OCI-LY3 (cell line): ENCODE measurements around the gene C4B.

Experiments
- H2AFZ ChIP-seq: fragments of 200-600, 300-600 bp; shearing (Covaris generic); 2 replicates; pipeline ENCODE4 v1.6.0; 2014; ENCODE audit warnings: antibody characterized with exemption, low read depth, low read length
- H3K27ac ChIP-seq: fragments of 200-600, 300-600 bp; sonication (generic); 2 replicates; pipeline ENCODE4 v1.5.1; 2014; ENCODE audit warnings: mild to moderate bottlenecking, low read length, moderate library complexity, mixed read lengths
- H3K27me3 ChIP-seq: fragments of 200-600, 300-600 bp; sonication (generic); 2 replicates; pipeline ENCODE4 v1.6.1; 2014; ENCODE audit warnings: low read depth, low read length, mixed read lengths
- H3K36me3 ChIP-seq: fragments of 200-600, 300-600 bp; sonication (generic); replicated peaks from 2 replicates; pipeline ENCODE3; 2014; ENCODE audit warnings: low read depth, low read length, mixed read lengths
- H3K4me1 ChIP-seq: fragments of 300-600, 200-600 bp; sonication (generic); 2 replicates; pipeline ENCODE4 v1.6.1; 2014; ENCODE audit warnings: low read length, mixed read lengths
- H3K4me2 ChIP-seq: fragments of 200-600, 300-600 bp; sonication (generic); 2 replicates; pipeline ENCODE4 v1.6.1; 2014; ENCODE audit warnings: low read length, mixed read lengths
- H3K4me3 ChIP-seq: fragments of 300-600, 200-600 bp; sonication (generic); 2 replicates; pipeline ENCODE4 v1.5.1; 2014; ENCODE audit warnings: antibody characterized with exemption, mild to moderate bottlenecking, low read length, moderate library complexity
- H3K79me2 ChIP-seq: fragments of 300-600, 200-600 bp; shearing (Covaris generic); 2 replicates; pipeline ENCODE4 v1.6.1; 2014; ENCODE audit warnings: mild to moderate bottlenecking, low read length, mixed read lengths
- H3K9ac ChIP-seq: fragments of 300-600, 200-600 bp; shearing (Covaris generic); 2 replicates; pipeline ENCODE4 v1.6.0; 2014; ENCODE audit warnings: mild to moderate bottlenecking, low read length, moderate library complexity
- H3K9me3 ChIP-seq: fragments of 200-600, 300-600 bp; shearing (Covaris generic); 2 replicates; pipeline ENCODE4 v1.6.1; 2014; ENCODE audit warnings: low read length, mixed read lengths; ENCODE audit not compliant: insufficient read depth
- H4K20me1 ChIP-seq: fragments of 200-600, 300-600 bp; sonication (generic); 2 replicates; pipeline ENCODE4 v1.6.1; 2016; ENCODE audit warnings: low read length, mixed read lengths; ENCODE audit not compliant: insufficient read depth
- EZH2phosphoT487 ChIP-seq: fragments of 200-600 bp; shearing (Covaris generic); IDR thresholded peaks from 2 replicates; pipeline ENCODE4 v1.6.1; 2018; ENCODE audit warnings: antibody characterized with exemption, mixed run types, low read depth
- TF ChIP-seq, protein P1 (sequence below): fragments of 200-600, 300-600 bp; sonication (generic); IDR thresholded peaks from 2 replicates; pipeline ENCODE4 v1.5.1; 2014; ENCODE audit warnings: antibody characterized with exemption, low read length, low read depth

C4B gene

GRCh38 chr6:32081168-32081990, 66.8 kb downstream of the C4B start:
- Histone ChIP-seq H2AFZ (no peak overlapping the region), H3K9ac (no peak overlapping the region), H3K79me2 (no peaks in the 10 kb centered on the region), H3K27me3 (peaks cover 59% of the 10 kb centered on the region), H4K20me1 (peaks cover 3% of the 10 kb centered on the region; the same call in 1 of the 2 replicates), H3K4me2 (no peak overlapping the region), H3K36me3 (no peaks in the 10 kb centered on the region), H3K9me3 (no peaks in the 10 kb centered on the region), H3K4me3 (no peak overlapping the region), H3K27ac (no peak overlapping the region), H3K4me1 (peaks cover 6% of the 10 kb centered on the region)
- TF ChIP-seq, protein P1, sequence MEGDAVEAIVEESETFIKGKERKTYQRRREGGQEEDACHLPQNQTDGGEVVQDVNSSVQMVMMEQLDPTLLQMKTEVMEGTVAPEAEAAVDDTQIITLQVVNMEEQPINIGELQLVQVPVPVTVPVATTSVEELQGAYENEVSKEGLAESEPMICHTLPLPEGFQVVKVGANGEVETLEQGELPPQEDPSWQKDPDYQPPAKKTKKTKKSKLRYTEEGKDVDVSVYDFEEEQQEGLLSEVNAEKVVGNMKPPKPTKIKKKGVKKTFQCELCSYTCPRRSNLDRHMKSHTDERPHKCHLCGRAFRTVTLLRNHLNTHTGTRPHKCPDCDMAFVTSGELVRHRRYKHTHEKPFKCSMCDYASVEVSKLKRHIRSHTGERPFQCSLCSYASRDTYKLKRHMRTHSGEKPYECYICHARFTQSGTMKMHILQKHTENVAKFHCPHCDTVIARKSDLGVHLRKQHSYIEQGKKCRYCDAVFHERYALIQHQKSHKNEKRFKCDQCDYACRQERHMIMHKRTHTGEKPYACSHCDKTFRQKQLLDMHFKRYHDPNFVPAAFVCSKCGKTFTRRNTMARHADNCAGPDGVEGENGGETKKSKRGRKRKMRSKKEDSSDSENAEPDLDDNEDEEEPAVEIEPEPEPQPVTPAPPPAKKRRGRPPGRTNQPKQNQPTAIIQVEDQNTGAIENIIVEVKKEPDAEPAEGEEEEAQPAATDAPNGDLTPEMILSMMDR: no peak
- no peak for TF ChIP-seq EZH2phosphoT487

- Histone ChIP-seq H3K9ac (no peak overlapping the region), H3K36me3 (no peaks in the 10 kb centered on the region), H3K27me3 (peaks cover 56% of the 10 kb centered on the region), H3K4me1 (peaks cover 15% of the 10 kb centered on the region), H3K27ac (no peak overlapping the region), H2AFZ (no peak overlapping the region), H3K4me3 (no peak overlapping the region), H3K4me2 (no peak overlapping the region), H4K20me1 (peaks cover 3% of the 10 kb centered on the region; the same call in 1 of the 2 replicates), H3K79me2 (no peaks in the 10 kb centered on the region), H3K9me3 (no peaks in the 10 kb centered on the region)
- TF ChIP-seq EZH2phosphoT487: no peak
- TF ChIP-seq, protein P1: no peak
These were observed 67.9 kb downstream of the C4B start for GRCh38 chr6:32082478-32082877.

- Histone ChIP-seq H3K9ac (no peak overlapping the region), H2AFZ (no peak overlapping the region)
These were observed 68.3 kb downstream of the C4B start for GRCh38 chr6:32082935-32083334.

More at GRCh38 chr6:32082935-32083334, 68.3 kb downstream of the C4B start:
- no peaks in the 10 kb centered on the region for H3K36me3 ChIP-seq
- no peak for TF ChIP-seq EZH2phosphoT487
- TF ChIP-seq, protein P1: no peak
- peaks cover 15% of the 10 kb centered on the region for H3K4me1 ChIP-seq
- H3K27ac ChIP-seq: no peak overlapping the region
- peaks cover 3% of the 10 kb centered on the region; the same call in 1 of the 2 replicates for H4K20me1 ChIP-seq
- no peaks in the 10 kb centered on the region for H3K9me3 ChIP-seq
- H3K27me3 ChIP-seq: peaks cover 57% of the 10 kb centered on the region
- H3K79me2 ChIP-seq: no peaks in the 10 kb centered on the region
- no peak overlapping the region for H3K4me3 ChIP-seq
- no peak overlapping the region for H3K4me2 ChIP-seq
